ENCODE data around the gene DNAJB7.
"Not testable (repeated sequence)": the region's sequence is repeated elsewhere in the genome, so short reads cannot be mapped to it uniquely, and the experiment has no call there.

Gene DNAJB7
- total RNA-seq: 0 to 0.04 reads per million in 2 donors

- DNase-seq: no peak
Observed at GRCh38 chr22:40862013-40862412, at the start of gene DNAJB7. Gene DNAJB7, minus strand, starts transcription at chr22:40862113. Its CDS starts 119 bp downstream, at chr22:40861994.

GRCh38 chr22:40908895-40909294, 47.0 kb upstream of the DNAJB7 start:
- DNase-seq: no peak

DNA sequence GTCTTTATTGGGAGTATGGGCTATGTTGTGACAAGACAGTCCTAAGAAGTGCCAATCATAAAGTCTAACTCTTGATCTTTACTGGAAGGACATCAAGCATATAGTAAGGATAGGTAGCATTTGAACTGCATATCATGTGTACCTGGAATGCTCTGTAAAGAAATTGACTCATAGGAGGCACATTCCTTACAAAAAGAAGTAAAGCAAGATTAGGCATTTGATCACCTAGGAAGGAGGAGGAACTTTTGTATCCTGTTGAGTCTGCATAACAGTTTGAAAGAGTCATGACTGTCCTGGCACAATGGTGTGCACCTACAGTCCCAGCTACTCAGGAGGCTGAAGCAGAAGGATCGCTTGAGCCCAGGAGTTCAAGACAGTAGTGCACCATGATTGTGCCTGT, 42.2 kb upstream of the DNAJB7 start:
- DNase-seq: no peak

DNA sequence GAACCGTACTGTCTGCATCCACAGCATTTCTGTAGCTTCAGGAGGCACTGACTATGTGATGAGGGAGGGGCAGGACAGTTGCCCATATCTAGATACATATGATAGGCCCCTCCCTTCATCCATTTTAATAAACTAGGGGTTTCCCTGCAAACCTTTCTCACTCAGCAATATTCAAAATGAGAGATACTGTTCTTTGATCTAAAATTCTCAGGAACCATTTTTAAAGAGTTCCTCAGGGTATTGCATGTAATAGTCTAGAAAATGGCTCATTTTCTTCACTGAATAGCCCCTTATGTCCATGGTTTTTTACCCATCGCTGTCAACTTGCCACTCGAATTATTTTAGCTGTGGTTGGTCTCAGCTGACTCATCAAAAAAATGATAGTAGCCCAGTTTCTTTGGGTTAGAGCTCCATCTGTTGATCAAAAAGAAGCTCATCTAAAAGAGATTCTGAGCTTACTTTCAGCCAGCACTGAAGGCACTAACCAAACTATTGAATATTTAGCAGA, 37.0 kb upstream of the DNAJB7 start:
- DNase-seq: no peak

DNA sequence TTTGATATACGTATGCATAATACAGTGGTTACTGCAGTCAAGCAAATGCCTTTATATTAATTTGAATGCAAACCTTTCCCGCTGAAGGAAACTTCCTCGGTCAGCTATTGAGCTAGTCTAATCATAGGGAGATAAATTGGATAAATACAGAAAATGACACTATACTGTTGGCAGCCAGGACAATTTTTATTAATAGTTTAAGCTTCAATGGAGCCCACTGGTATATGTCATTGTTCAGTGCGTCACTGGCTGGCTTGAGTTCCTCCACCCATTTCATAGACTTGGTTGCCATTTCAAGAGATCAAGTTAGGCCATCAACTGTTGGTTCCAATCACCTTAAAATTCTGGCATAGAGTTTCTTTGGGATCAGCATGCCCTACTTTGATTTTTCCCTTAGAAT, 32.5 kb upstream of the DNAJB7 start:
- no peak for DNase-seq

GRCh38 chr22:40890881-40891280, 29.0 kb upstream of the DNAJB7 start:
- no peak for DNase-seq

DNA sequence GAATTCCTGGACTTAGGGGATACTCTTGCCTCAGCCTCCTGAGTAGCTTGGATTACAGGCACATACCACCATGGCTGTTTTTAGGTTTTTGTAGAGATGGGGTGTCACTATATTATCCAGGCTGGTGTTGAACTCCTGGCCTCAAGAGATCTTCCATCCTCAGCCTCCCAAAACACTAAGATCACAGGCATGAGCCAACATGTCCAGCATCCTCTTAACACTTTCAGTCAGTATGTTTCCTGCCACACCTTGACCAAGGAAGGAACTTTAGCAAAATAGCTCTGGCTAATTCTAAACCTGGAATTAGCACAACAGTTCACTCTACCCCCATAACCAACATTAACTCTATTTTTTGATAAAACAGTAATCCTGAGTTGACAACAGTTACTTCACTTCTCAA, 27.2 kb upstream of the DNAJB7 start:
- DNase-seq: no peak

- DNase-seq: no peak
Observed at GRCh38 chr22:40878922-40879321, 17.0 kb upstream of the DNAJB7 start.

DNA sequence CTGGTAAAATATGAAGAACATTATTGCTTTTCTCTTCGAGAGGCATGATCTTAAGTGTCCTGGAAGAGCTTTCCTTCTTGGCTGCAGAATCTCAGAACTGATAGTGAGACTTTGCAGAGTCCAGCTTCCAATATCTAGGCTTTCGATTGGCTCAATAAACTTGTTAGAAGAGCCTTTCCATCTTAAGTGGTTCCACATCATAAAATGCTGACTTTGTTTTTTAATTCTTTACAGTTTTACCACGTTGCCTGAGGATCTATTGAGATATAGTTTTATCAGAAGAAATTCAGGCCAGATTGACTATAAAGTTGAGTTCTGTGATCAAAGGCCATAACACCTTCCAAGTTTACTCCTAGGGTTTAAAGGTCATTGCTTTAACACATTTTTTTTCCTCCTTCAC, 15.6 kb upstream of the DNAJB7 start:
- no peak for DNase-seq

- DNase-seq: no peak
Observed at GRCh38 chr22:40876907-40877306, 15.0 kb upstream of the DNAJB7 start.

DNA sequence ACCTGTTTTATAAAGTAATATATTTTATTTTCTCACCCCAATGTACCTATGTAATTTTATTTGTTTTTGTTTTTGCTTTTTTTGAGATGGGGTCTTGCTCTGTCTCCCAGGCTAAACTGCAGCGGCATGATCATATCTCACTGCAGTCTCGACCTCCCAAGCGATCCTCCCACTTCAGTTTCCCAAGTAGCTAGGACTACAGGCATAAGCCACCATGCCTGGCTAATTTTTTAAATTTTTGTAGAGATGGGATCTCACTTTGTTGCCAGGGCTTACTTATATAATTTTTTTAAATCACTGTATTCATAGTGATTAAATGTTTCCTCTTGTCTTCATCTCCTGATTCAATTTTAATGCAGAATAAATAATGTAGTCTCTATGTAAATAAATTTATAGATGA, 13.2 kb upstream of the DNAJB7 start:
- no peak for DNase-seq

GRCh38 chr22:40874016-40874415, 12.1 kb upstream of the DNAJB7 start:
- DNase-seq: no peak

DNA sequence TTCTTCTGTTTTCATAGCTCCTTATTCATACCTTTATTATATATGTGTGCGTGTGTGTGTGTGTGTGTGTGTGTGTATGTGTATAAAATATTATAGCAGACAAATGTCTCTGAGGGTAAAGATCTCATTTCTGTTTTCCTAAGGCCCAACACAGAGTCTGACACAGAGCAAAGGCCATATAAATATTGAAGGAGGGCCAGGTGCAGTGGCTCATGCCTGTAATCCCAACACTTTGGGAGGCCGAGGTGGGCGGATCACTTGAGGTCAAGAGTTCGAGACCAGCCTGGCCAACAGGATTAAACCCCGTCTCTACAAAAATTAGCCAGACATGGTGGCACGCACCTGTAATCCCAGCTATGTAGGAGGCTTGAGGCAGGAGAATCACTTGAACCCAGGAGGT, 6.5 kb upstream of the DNAJB7 start:
- DNase-seq: not testable (repeated sequence)

GRCh38 chr22:40867109-40867508, 5.2 kb upstream of the DNAJB7 start:
- no peak for DNase-seq

DNA sequence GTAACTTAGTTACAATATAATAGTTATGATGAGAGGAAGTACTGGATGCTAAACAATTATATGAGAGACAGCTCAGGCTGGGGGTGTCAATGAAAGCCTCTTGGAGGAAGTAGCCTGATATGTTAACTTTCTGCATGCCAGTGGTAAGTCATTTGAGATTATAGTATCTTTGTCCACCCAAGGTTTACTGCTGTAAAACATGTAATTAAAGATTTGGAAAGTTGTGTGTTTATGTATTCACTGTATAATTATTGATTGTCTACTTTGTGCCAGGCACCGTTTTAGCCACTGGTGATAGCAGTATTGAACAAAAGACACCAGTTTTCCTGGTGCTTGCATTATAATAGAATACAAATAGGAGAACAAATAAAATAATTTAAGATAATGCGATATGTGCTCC, 624 bp upstream of the DNAJB7 start:
- DNase-seq: no peak

GRCh38 chr22:40857309-40857855, 4.5 kb downstream of the DNAJB7 start:
- DNase-seq: no peak

- DNase-seq: peak; percentile 95
Observed at GRCh38 chr22:40856513-40857308, 5.2 kb downstream of the DNAJB7 start, which contains the start of the genes ST13 and XPNPEP3. Gene ST13, minus strand, starts transcription at chr22:40856639. Its CDS starts 99 bp downstream, at chr22:40856540. Gene XPNPEP3, plus strand, starts transcription at chr22:40857148. Its CDS starts 34 bp downstream, at chr22:40857182.

GRCh38 chr22:40855979-40856512, 5.9 kb downstream of the DNAJB7 start:
- DNase-seq: no peak

DNA sequence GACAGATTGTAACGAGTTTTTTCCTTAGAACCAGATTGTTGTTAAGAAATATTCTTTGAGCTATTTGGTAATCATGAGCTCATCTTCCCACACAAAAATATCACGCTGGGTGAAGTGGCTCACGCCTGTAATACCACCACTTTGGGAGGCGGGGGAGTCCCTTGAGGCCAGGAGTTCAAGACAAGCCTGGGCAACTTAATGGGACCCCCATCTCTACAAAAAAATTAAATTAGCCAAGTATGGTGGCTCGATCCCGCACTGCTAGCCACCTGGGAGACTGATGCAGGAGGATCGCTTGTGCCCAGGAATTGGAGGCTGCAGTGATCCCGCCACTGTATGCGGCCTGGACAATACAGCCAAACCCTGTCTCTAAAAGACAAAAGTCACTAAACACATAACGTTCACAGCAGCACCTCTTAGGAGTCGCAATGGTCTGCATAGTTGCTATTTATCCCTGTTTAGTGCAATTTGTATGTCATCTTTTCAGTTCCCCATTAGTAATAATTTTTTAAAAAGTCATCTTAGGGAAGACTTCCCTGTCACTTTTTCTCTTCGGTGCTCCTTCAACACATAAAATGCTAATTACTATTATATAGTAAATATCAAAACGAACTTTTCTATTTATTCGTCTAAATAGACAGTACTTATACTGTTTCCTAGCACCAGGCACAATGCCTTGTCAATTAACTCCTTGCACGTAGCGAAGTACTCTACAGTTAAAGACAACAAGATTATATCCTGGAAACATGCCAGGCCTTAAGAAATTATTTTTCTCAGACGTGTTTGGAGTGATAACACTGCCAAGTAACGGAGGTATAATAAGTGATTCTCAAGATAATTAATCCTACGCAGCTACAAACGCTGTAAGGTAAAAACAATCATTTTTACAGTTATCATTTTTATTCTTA, 6.6 kb downstream of the DNAJB7 start:
- no peak for DNase-seq

- DNase-seq: no peak
Observed at GRCh38 chr22:40853961-40854360, 8.0 kb downstream of the DNAJB7 start.

- no peak for DNase-seq
Observed at GRCh38 chr22:40853333-40853732, 8.6 kb downstream of the DNAJB7 start.

- DNase-seq: not testable (repeated sequence)
Observed at GRCh38 chr22:40845816-40846215, 16.1 kb downstream of the DNAJB7 start.

GRCh38 chr22:40844951-40845350, 17.0 kb downstream of the DNAJB7 start:
- no peak for DNase-seq

All from activated gamma-delta T cell (primary cell).